Neuronal stem cell (in vitro differentiated cells): ENCODE measurements around the gene VTI1A.
"Not testable (repeated sequence)": the region's sequence is repeated elsewhere in the genome, so short reads cannot be mapped to it uniquely, and the experiment has no call there.

Source experiments
- DNase-seq: peaks from one replicate; pipeline ENCODE4 v3.0.0-alpha.2; 2013; ENCODE audit warnings: low spot score
- H2AFZ ChIP-seq: one replicate; pipeline ENCODE4 v1.6.1; 2013; ENCODE audit warnings: mild to moderate bottlenecking, low read length, inconsistent platforms
- H2AK5ac ChIP-seq: 2 replicates; pipeline ENCODE4 v1.6.1; 2013; ENCODE audit warnings: low read depth, mild to moderate bottlenecking, inconsistent platforms, low read length, moderate library complexity, mixed read lengths
- H2BK120ac ChIP-seq: 2 replicates; pipeline ENCODE4 v1.6.1; 2013; ENCODE audit warnings: low read depth, mild to moderate bottlenecking, inconsistent platforms, low read length, moderate library complexity, mixed read lengths
- H2BK12ac ChIP-seq: one replicate; pipeline ENCODE4 v1.6.1; 2013; ENCODE audit warnings: low read length, inconsistent platforms
- H2BK15ac ChIP-seq: 2 replicates; pipeline ENCODE4 v1.6.1; 2013; ENCODE audit warnings: mild to moderate bottlenecking, low read length, inconsistent platforms, mixed read lengths
- H2BK5ac ChIP-seq: one replicate; pipeline ENCODE4 v1.6.1; 2013; ENCODE audit warnings: inconsistent platforms, mild to moderate bottlenecking, low read length, moderate library complexity
- H3K14ac ChIP-seq: one replicate; pipeline ENCODE4 v1.6.1; 2013; ENCODE audit warnings: low read length, inconsistent platforms
- H3K18ac ChIP-seq: 2 replicates; pipeline ENCODE4 v1.6.1; 2013; ENCODE audit warnings: low read length, inconsistent platforms
- H3K23ac ChIP-seq: 2 replicates; pipeline ENCODE4 v1.6.1; 2013; ENCODE audit warnings: low read depth, mild to moderate bottlenecking, mixed read lengths, low read length, inconsistent platforms; ENCODE audit not compliant: poor library complexity
- H3K27ac ChIP-seq: replicated peaks from 3 replicates; pipeline ENCODE4 v1.5.1; 2013; ENCODE audit warnings: low read length, inconsistent platforms
- H3K27me3 ChIP-seq, 3 experiments: 2 replicates each; pipeline ENCODE4 v1.6.1; 2013; ENCODE audit warnings: low read length in 3 of 3, mild to moderate bottlenecking in 2 of 3, inconsistent platforms in 1 of 3, low read depth in 1 of 3, mixed read lengths in 1 of 3, moderate library complexity in 1 of 3; ENCODE audit not compliant: control insufficient read depth in 3 of 3, insufficient read depth in 3 of 3
- H3K36me3 ChIP-seq, 2 donors: replicated peaks in 1 of 2; 2 replicates each; pipeline ENCODE4 v1.6.1; 2013; ENCODE audit warnings: low read length in 2 of 2; ENCODE audit not compliant: control insufficient read depth in 2 of 2, insufficient read depth in 2 of 2
- H3K4ac ChIP-seq: 2 replicates; pipeline ENCODE4 v1.6.1; 2013; ENCODE audit warnings: inconsistent platforms, mild to moderate bottlenecking, low read length, moderate library complexity
- H3K4me1 ChIP-seq, 2 donors: 1 replicate in 1 of 2; 2 replicates in 1 of 2; pipeline ENCODE4 v1.6.1; 2013; ENCODE audit warnings: low read length in 2 of 2, low read depth in 1 of 2; ENCODE audit not compliant: control insufficient read depth in 2 of 2, insufficient read depth in 1 of 2
- H3K4me2 ChIP-seq: one replicate; pipeline ENCODE4 v1.6.1; 2013; ENCODE audit warnings: mild to moderate bottlenecking, low read length, inconsistent platforms; ENCODE audit not compliant: insufficient read depth, poor library complexity, severe bottlenecking
- H3K4me3 ChIP-seq, 2 donors: 2 replicates each; pipeline ENCODE4 v1.5.1; 2013; ENCODE audit warnings: low read length in 2 of 2, mild to moderate bottlenecking in 2 of 2, inconsistent platforms in 1 of 2, moderate library complexity in 1 of 2
- H3K79me1 ChIP-seq: one replicate; pipeline ENCODE4 v1.6.1; 2013; ENCODE audit warnings: low read depth, mild to moderate bottlenecking, inconsistent platforms, low read length, moderate library complexity
- H3K9ac ChIP-seq: one replicate; pipeline ENCODE4 v1.6.1; 2013; ENCODE audit warnings: mild to moderate bottlenecking, low read depth, low read length, inconsistent platforms; ENCODE audit not compliant: poor library complexity
- H3K9me3 ChIP-seq, 2 donors: replicated peaks in 1 of 2; 2 replicates each; pipeline versions ENCODE3 to v1.6.1; 2013; ENCODE audit warnings: low read length in 2 of 2, mild to moderate bottlenecking in 2 of 2, inconsistent platforms in 1 of 2, low read depth in 1 of 2, mixed read lengths in 1 of 2, moderate library complexity in 1 of 2; ENCODE audit not compliant: control insufficient read depth in 2 of 2, insufficient read depth in 1 of 2
- H4K8ac ChIP-seq: one replicate; pipeline ENCODE4 v1.6.1; 2013; ENCODE audit warnings: low read depth, mild to moderate bottlenecking, inconsistent platforms, low read length, moderate library complexity
- H4K91ac ChIP-seq: one replicate; pipeline ENCODE4 v1.6.1; 2013; ENCODE audit warnings: low read length, low read depth, mild to moderate bottlenecking, inconsistent platforms; ENCODE audit not compliant: poor library complexity
- WGBS, 2 donors: extraction: QIAGEN DNeasy Blood & Tissue Kit; methylation state at CpG; one replicate each; pipeline ENCODE4 v1.1.7; 2013; ENCODE audit warnings: missing lambda C conversion rate in 2 of 2, mixed read lengths in 1 of 2; ENCODE audit not compliant: insufficient read length in 2 of 2, insufficient replicate concordance in 1 of 2; ENCODE audit errors: extremely low coverage in 2 of 2; 5-methylcytosine and 5-hydroxymethylcytosine counted together

The VTI1A gene

GRCh38 chr10:112588225-112588990 lies 141.4 kb downstream of the VTI1A start:
- Histone ChIP-seq H2BK120ac (no peak overlapping the region), H2BK15ac (no peak overlapping the region), H3K9ac (no peak overlapping the region), H3K14ac (no peak overlapping the region), H2AK5ac (no peak overlapping the region), H2AFZ (no peak overlapping the region), H3K27ac (no peak overlapping the region), H2BK12ac (no peak overlapping the region), H3K79me1 (no peaks in the 10 kb centered on the region), H3K4me2 (no peak overlapping the region), H3K36me3 (no peaks in the 10 kb centered on the region), H3K4me3 (no peak overlapping the region), H3K9me3 (no peaks in the 10 kb centered on the region), H4K91ac (no peak overlapping the region), H3K23ac (no peak overlapping the region), H3K18ac (no peak overlapping the region), H3K4me1 (peaks cover 7 to 45% of the 10 kb centered on the region in 2 donors), H2BK5ac (no peak overlapping the region), H4K8ac (no peak overlapping the region), H3K27me3 (peaks cover 0 to 1% (median 0%) of the 10 kb centered on the region in 3 experiments), H3K4ac (no peak overlapping the region)
- WGBS, 2 donors: no CpG with 5 or more reads among the region's 5 CpGs
- no peak for DNase-seq

DNA sequence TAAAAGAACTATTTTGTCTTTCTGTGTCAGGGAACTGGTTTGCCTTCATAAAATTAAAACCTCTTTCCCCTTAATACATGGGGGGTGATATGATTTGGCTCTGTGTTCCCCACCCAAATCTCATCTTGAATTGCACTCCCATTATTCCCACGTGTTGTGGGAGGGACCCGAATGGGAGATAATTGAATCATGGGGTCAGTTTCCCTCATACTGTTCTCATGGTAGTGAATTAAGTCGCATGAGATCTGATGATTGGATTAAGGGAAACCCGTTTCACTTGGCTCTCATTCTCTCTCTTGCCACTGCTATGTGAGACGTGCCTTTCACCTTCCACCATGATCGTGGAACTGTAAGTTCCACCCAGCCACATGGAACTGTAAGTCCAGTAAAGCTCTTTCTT lies 142.1 kb downstream of the VTI1A start:
- peaks cover 4 to 38% of the 10 kb centered on the region in 2 donors for H3K4me1 ChIP-seq
- H2BK5ac ChIP-seq: no peak overlapping the region
- no peak overlapping the region for H4K91ac ChIP-seq
- no peak overlapping the region for H2BK15ac ChIP-seq
- no peak overlapping the region for H3K4ac ChIP-seq
- H2BK12ac ChIP-seq: no peak overlapping the region
- DNase-seq: no peak
- no peak overlapping the region for H4K8ac ChIP-seq
- no CpG with 5 or more reads among the region's 6 CpGs for WGBS, 2 donors
- no peak overlapping the region for H3K23ac ChIP-seq
- no peaks in the 10 kb centered on the region for H3K9me3 ChIP-seq
- H2BK120ac ChIP-seq: no peak overlapping the region
- H3K79me1 ChIP-seq: no peaks in the 10 kb centered on the region
- H2AK5ac ChIP-seq: no peak overlapping the region
- H3K9ac ChIP-seq: no peak overlapping the region
- no peak overlapping the region for H3K27ac ChIP-seq
- H2AFZ ChIP-seq: no peak overlapping the region
- no peak overlapping the region for H3K4me3 ChIP-seq
- H3K18ac ChIP-seq: no peak overlapping the region
- H3K36me3 ChIP-seq: no peaks in the 10 kb centered on the region
- H3K27me3 ChIP-seq: peaks cover 0 to 1% (median 0%) of the 10 kb centered on the region in 3 experiments
- no peak overlapping the region for H3K4me2 ChIP-seq
- H3K14ac ChIP-seq: no peak overlapping the region

DNA sequence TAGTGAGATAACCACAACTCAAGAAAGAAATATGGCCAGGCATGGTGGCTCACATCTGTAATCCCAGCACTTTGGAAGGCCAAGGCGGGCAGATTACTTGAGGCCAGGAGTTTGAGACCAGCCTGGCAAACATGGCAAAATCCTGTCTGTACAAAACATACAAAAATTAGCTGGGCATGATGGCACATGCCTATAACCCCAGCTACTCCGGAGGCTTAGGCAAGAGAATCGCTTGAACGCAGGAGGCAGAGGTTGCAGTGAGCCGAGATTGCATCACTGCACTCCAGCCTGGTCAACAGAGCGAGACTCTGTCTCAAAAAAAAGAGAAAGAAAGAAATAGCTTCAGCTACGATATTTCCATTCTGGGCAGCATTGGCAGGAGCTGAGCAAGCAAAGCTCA lies 143.8 kb downstream of the VTI1A start:
- not testable (repeated sequence) for H4K8ac ChIP-seq, H3K4me2 ChIP-seq, H3K36me3 ChIP-seq, H3K4me3 ChIP-seq, H3K9ac ChIP-seq, H4K91ac ChIP-seq, H2BK120ac ChIP-seq, H3K27ac ChIP-seq, H3K14ac ChIP-seq, H2AFZ ChIP-seq, H2BK15ac ChIP-seq, H2AK5ac ChIP-seq, H3K27me3 ChIP-seq, H3K23ac ChIP-seq, H3K79me1 ChIP-seq, DNase-seq, H3K9me3 ChIP-seq, H3K4ac ChIP-seq, H2BK12ac ChIP-seq, H2BK5ac ChIP-seq, H3K18ac ChIP-seq
- WGBS, 2 donors: no CpG with 5 or more reads among the region's 7 CpGs
- peaks cover 2 to 25% of the 10 kb centered on the region in 2 donors for H3K4me1 ChIP-seq

DNA sequence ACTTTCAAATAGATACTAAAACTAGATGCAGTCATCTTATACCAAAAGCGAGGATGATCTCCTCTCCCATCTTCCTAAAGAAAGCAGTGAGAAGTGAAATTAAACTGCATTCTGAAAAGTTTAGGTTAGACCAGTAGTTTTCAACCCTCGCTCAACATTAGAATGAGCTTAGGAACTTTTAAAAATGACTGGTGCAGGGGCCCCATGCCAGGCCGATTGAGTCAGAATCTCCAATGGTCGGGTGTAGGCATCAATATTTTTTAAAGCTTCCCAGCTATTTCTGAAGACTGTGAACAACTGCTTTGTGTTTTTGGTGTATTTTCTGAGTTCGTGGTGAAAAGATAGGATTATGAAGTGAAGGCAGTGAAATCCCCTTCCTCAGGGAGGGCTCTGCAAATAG lies 146.0 kb downstream of the VTI1A start:
- H3K4ac ChIP-seq: no peak overlapping the region
- no peak overlapping the region for H3K23ac ChIP-seq
- no CpG with 5 or more reads among the region's 5 CpGs for WGBS, 2 donors
- no peak overlapping the region for H3K14ac ChIP-seq
- H4K91ac ChIP-seq: no peak overlapping the region
- H3K9ac ChIP-seq: no peak overlapping the region
- H2AK5ac ChIP-seq: no peak overlapping the region
- H2AFZ ChIP-seq: no peak overlapping the region
- no peak overlapping the region for H3K27ac ChIP-seq
- H3K9me3 ChIP-seq: no peaks in the 10 kb centered on the region
- H2BK15ac ChIP-seq: no peak overlapping the region
- H3K79me1 ChIP-seq: no peaks in the 10 kb centered on the region
- no peak overlapping the region for H3K4me3 ChIP-seq
- no peak overlapping the region for H3K4me2 ChIP-seq
- H2BK120ac ChIP-seq: no peak overlapping the region
- H3K4me1 ChIP-seq: peaks cover 2 to 3% of the 10 kb centered on the region in 2 donors
- H2BK5ac ChIP-seq: no peak overlapping the region
- H2BK12ac ChIP-seq: no peak overlapping the region
- DNase-seq: no peak
- no peak overlapping the region for H4K8ac ChIP-seq
- H3K27me3 ChIP-seq: peaks cover 0 to 1% (median 0%) of the 10 kb centered on the region in 3 experiments
- H3K18ac ChIP-seq: no peak overlapping the region
- H3K36me3 ChIP-seq: no peaks in the 10 kb centered on the region
